ENCODE data around the gene PARD3B. TPM values are rescaled to one million over a fixed set of nuclear protein-coding genes. Genes with fewer than 3 reads are reported as not detected.

Gene PARD3B
- total RNA-seq, 1 experiment from 2014 or later, result 6.4 TPM

DNA sequence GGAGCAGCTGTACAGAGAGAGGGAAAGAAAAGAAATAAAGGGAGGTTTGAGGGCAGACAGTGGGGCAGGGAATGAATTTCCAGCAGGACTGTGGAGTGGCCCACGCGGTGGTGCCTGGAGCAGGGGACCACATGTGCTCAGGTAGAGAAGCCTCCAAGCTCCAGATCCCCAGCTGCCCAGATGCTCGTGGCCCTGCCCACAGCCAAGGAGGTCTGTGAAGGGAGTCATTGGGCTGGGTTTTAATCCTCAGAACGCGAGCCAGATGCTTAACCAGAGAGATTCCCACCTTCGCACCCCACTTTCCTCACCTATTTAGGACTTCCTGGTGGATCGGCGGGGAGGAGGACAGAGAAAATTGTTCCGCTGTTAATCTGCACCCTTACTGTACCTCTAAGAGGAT lies 369.4 kb downstream of the PARD3B start:
- no peaks in the 10 kb centered on the region for H3K9me3 ChIP-seq (ENCODE audit: control insufficient read depth, low read depth, low read length)
- no peak overlapping the region for H2BK20ac ChIP-seq (ENCODE audit: low read depth, low read length, poor library complexity, severe bottlenecking)
- H3K79me2 ChIP-seq (ENCODE audit: insufficient read depth, low read length), result no peaks in the 10 kb centered on the region
- no peak overlapping the region for H2BK5ac ChIP-seq (ENCODE audit: insufficient read length, low read length)
- no peaks in the 10 kb centered on the region for H3K27me3 Mint-ChIP-seq (ENCODE audit: low read depth)
- no peak overlapping the region for H2BK12ac ChIP-seq (ENCODE audit: insufficient read length, low read depth, low read length)
- no peak overlapping the region for H4K5ac ChIP-seq (ENCODE audit: insufficient read length, low read depth, low read length)
- no peak overlapping the region for H3K4me2 ChIP-seq (ENCODE audit: insufficient read depth, insufficient read length, low read length)
- no peaks in the 10 kb centered on the region for H3K23me2 ChIP-seq (ENCODE audit: insufficient read length, low read depth, low read length, poor library complexity, severe bottlenecking)
- no peak overlapping the region for H2BK15ac ChIP-seq (ENCODE audit: low read depth, low read length)
- no peak overlapping the region for H3K56ac ChIP-seq (ENCODE audit: insufficient read length, low read depth, low read length)
- no peak overlapping the region for H3K9ac ChIP-seq (ENCODE audit: extremely low read depth, insufficient read length, low read length)
- no peak for DNase-seq
- no peak overlapping the region for H3K4ac ChIP-seq (ENCODE audit: low read depth, low read length)
- H3K18ac ChIP-seq (ENCODE audit: insufficient read length, low read depth, low read length), result no peak overlapping the region
- H3K27me3 ChIP-seq (ENCODE audit: insufficient read depth, low read length), result no peaks in the 10 kb centered on the region
- H4K91ac ChIP-seq (ENCODE audit: insufficient read length, low read depth, low read length), result no peak overlapping the region
- peaks cover 0 to 3% of the 10 kb centered on the region in 2 experiments; a peak in 2 of 4 replicates for H3K4me1 Mint-ChIP-seq
- no peak overlapping the region for H2BK120ac ChIP-seq (ENCODE audit: low read depth, low read length, poor library complexity, severe bottlenecking)
- no peak overlapping the region for H3T11ph ChIP-seq (ENCODE audit: low read length)
- no peak overlapping the region for H3K27ac ChIP-seq (ENCODE audit: insufficient read length, low read depth, low read length)
- no peak overlapping the region for H3K4me3 Mint-ChIP-seq
- no peaks in the 10 kb centered on the region for H4K20me1 ChIP-seq (ENCODE audit: control insufficient read depth, insufficient read depth, insufficient read length)
- H3K79me1 ChIP-seq (ENCODE audit: insufficient read depth, low read depth, low read length, poor library complexity, severe bottlenecking), result no peaks in the 10 kb centered on the region
- no peak overlapping the region; a peak in 1 of 7 replicates for H3K27ac Mint-ChIP-seq
- no peak overlapping the region for H3K14ac ChIP-seq (ENCODE audit: insufficient read depth, low read length)
- H2AFZ ChIP-seq (ENCODE audit: low read length), result no peak overlapping the region
- H3K9me3 Mint-ChIP-seq, result no peaks in the 10 kb centered on the region
- H3K23ac ChIP-seq (ENCODE audit: insufficient read length, low read depth, low read length), result no peak overlapping the region
- no peak overlapping the region for H2AK5ac ChIP-seq (ENCODE audit: insufficient read length, low read length)
- H3K4me1 ChIP-seq (ENCODE audit: insufficient read depth, low read length), result no peaks in the 10 kb centered on the region
- H3K36me3 Mint-ChIP-seq (ENCODE audit: insufficient read depth in 1 of 3, low read depth in 3 of 3), result no peaks in the 10 kb centered on the region
- H4K8ac ChIP-seq (replicated peaks; ENCODE audit: insufficient read length, low read depth, low read length), result no peak overlapping the region
- no peak for TF ChIP-seq CTCF (conservative IDR thresholded peaks at IDR 0.05)
- WGBS (ENCODE audit: extremely low coverage, insufficient read length, low lambda C conversion rate), result no CpG with 5 or more reads among the region's 9 CpGs

All from H9 (cell line).